ENCODE measurements around the gene ATP8A2. TPM values are rescaled to one million over a fixed set of nuclear protein-coding genes. Genes with fewer than 3 reads are reported as not detected.

The ATP8A2 gene
- total RNA-seq, 4 donors from 2014 or later: 0.13 to 0.24 (median 0.20) TPM

DNA sequence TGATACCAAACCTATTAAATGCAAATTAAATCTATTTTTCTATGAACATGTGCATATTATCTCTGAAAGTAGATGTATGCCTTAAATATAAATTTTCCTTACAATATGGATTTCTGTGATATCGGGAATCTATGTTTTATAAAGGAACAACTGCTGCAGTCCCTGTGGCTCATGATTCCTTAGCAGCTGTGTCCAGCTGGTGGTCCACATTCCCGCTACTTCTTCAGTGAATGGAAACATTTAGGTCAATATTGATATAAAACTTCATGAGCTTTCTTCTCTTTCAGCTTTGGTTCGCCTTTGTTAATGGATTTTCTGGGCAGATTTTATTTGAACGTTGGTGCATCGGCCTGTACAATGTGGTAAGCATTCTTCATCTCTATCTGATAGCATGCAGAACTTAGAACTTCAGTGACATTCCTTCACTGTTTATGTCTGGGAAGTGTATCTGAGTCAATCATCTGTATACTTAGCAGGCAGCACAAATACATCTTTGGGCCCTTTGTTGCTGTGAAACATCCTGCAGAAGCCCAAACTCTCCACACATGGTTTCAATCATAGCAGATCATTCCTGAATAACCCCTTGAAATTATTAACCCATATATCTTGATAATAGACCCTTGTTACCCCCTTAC is 456.2 kb downstream of the ATP8A2 start:
- WGBS: 80% methylated on average over 5 of the region's 5 CpGs
- H3K9me3 ChIP-seq: no peaks in the 10 kb centered on the region
- H3K4me1 ChIP-seq: no peaks in the 10 kb centered on the region
- TF ChIP-seq, protein P1, sequence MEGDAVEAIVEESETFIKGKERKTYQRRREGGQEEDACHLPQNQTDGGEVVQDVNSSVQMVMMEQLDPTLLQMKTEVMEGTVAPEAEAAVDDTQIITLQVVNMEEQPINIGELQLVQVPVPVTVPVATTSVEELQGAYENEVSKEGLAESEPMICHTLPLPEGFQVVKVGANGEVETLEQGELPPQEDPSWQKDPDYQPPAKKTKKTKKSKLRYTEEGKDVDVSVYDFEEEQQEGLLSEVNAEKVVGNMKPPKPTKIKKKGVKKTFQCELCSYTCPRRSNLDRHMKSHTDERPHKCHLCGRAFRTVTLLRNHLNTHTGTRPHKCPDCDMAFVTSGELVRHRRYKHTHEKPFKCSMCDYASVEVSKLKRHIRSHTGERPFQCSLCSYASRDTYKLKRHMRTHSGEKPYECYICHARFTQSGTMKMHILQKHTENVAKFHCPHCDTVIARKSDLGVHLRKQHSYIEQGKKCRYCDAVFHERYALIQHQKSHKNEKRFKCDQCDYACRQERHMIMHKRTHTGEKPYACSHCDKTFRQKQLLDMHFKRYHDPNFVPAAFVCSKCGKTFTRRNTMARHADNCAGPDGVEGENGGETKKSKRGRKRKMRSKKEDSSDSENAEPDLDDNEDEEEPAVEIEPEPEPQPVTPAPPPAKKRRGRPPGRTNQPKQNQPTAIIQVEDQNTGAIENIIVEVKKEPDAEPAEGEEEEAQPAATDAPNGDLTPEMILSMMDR (IDR thresholded peaks at IDR 0.05): no peak
- H3K4me3 ChIP-seq: no peak overlapping the region
- no peaks in the 10 kb centered on the region for H3K36me3 ChIP-seq
- no peaks in the 10 kb centered on the region for H3K27me3 ChIP-seq
- no peak for DNase-seq (ENCODE audit: low spot score in 2 of 2)
- H3K27ac ChIP-seq: no peak overlapping the region

DNA sequence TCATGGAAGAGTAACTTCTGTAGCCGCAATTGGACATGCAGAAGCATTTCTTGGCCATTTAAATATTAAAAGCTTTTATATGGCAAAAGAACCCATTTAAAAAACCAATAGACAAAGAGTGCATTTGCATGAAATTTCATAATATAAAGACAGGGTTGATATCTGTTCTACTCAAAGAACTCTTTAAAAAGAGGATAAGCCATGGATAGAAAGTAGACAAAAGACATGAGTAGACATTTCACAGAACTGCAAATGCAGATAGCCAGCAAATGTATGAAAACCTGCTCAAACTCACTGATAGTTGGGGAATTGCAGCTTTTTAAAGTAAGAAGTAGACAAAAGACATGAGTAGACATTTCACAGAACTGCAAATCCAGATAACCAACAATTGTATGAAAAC is 462.0 kb downstream of the ATP8A2 start:
- Histone ChIP-seq H3K27ac (no peak overlapping the region), H3K36me3 (no peaks in the 10 kb centered on the region), H3K27me3 (no peaks in the 10 kb centered on the region), H3K4me3 (no peak overlapping the region), H3K4me1 (no peaks in the 10 kb centered on the region), H3K9me3 (no peaks in the 10 kb centered on the region)
- TF ChIP-seq POLR2AphosphoS5 (IDR thresholded peaks at IDR 0.05): no peak
- no peak for TF ChIP-seq POLR2A (IDR thresholded peaks at IDR 0.05)
- TF ChIP-seq, protein P1 (IDR thresholded peaks at IDR 0.05): no peak
- 97% methylated on average over 1 of the region's 1 CpG for WGBS
- DNase-seq (ENCODE audit: low spot score in 2 of 2): no peak

DNA sequence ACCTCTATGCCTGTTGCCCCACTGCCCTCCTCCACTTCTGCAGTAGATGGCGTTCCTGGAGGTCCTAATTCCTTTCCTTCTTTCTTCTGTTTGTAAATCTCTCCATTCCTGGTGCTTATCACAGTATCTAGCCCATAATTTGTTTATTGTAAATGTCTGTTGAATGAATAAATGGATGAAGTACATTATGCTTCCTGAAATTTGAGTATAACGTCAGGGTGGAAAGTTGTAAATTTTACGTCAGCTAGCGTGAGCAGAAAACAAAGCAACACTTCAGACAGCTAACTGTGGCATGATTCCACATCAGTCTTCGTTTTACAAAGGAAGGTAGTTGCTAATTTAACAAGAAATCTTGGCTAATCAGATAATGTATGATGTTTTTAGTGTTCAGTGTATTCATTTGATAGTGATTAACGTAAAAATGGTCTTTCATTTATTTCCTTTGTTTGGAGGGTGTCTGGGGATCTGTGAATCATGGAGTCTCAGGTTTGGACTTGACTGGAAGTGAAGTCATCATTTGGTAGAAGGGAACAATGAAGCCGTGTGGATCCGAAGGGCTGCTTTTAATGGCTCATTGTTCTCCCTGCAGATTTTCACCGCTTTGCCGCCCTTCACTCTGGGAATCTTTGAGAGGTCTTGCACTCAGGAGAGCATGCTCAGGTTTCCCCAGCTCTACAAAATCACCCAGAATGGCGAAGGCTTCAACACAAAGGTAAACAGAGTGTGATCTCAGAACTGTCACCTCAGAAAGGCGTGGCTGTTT is 465.0 kb downstream of the ATP8A2 start:
- no peak overlapping the region for H3K4me3 ChIP-seq
- 71% methylated on average over 12 of the region's 12 CpGs for WGBS
- H3K27ac ChIP-seq: peak overlapping the region; percentile 20
- TF ChIP-seq, protein P1 (IDR thresholded peaks at IDR 0.05): no peak
- TF ChIP-seq POLR2A (IDR thresholded peaks at IDR 0.05) (no peak), POLR2AphosphoS5 (IDR thresholded peaks at IDR 0.05) (no peak), EP300 (IDR thresholded peaks at IDR 0.05) (no peak)
- no peaks in the 10 kb centered on the region for H3K36me3 ChIP-seq
- H3K4me1 ChIP-seq: no peaks in the 10 kb centered on the region
- no peaks in the 10 kb centered on the region for H3K27me3 ChIP-seq
- DNase-seq (ENCODE audit: low spot score in 2 of 2): no peak
- no peaks in the 10 kb centered on the region for H3K9me3 ChIP-seq

DNA sequence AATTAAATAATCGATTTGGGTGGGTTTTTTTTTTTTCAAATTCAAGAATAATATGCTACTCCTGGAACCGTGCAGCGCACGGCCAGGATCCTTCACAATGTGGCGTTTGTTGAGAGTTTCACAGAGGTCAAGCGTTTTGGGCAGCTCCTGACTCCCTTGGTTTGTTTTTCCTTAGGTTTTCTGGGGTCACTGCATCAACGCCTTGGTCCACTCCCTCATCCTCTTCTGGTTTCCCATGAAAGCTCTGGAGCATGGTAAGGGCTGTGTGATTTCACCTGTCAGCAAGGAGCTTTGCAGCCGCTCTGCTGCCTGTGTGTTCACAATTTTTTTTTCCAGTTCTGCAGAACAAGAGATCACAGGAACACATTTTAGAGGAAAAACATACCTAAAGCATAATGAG is 467.6 kb downstream of the ATP8A2 start:
- Histone ChIP-seq H3K9me3 (no peaks in the 10 kb centered on the region), H3K4me3 (no peak overlapping the region), H3K4me1 (no peaks in the 10 kb centered on the region), H3K27me3 (no peaks in the 10 kb centered on the region), H3K36me3 (no peaks in the 10 kb centered on the region), H3K27ac (no peak overlapping the region)
- WGBS: 86% methylated on average over 8 of the region's 8 CpGs
- no peak for DNase-seq (ENCODE audit: low spot score in 2 of 2)
- TF ChIP-seq, protein P1 (IDR thresholded peaks at IDR 0.05): no peak
- no peak for TF ChIP-seq POLR2AphosphoS5 (IDR thresholded peaks at IDR 0.05)
- TF ChIP-seq EP300 (IDR thresholded peaks at IDR 0.05): no peak
- TF ChIP-seq POLR2A (IDR thresholded peaks at IDR 0.05): no peak

DNA sequence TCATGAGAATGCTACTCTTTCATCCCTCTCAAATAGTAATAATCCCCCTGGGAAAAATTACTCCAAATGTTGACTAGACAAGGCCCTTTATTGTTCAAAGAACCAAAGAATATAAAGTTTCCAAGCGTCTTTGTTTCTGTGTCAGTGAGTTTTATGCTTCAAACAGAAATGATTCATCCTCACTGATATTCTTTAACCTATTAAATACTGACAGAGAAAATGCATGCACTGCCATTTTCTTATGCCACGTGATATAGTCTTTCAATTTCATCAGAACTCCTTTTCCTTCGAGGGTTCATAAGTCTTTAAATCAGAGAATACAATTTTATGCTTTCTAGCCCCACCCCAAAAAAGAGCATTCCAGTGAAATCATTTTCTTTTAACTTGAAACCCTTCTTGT is 468.5 kb downstream of the ATP8A2 start:
- H3K27me3 ChIP-seq: no peaks in the 10 kb centered on the region
- WGBS: 45% methylated on average over 3 of the region's 3 CpGs
- H3K36me3 ChIP-seq: no peaks in the 10 kb centered on the region
- TF ChIP-seq, protein P1 (IDR thresholded peaks at IDR 0.05): no peak
- no peak for TF ChIP-seq EP300 (IDR thresholded peaks at IDR 0.05)
- H3K4me1 ChIP-seq: no peaks in the 10 kb centered on the region
- no peaks in the 10 kb centered on the region for H3K9me3 ChIP-seq
- H3K4me3 ChIP-seq: no peak overlapping the region
- DNase-seq (ENCODE audit: low spot score in 2 of 2): no peak
- no peak overlapping the region for H3K27ac ChIP-seq
